H1 (cell line): ENCODE data around the gene SLC24A3. TPM values are rescaled to one million over a fixed set of nuclear protein-coding genes. Genes with fewer than 3 reads are reported as not detected.

Experiments
- CTCF ChIA-PET: fragments of 300-600 bp; sonication (Branson Sonifier 250); formaldehyde crosslinking; loops from one replicate; lab custom pipeline; 2021; ENCODE audit not compliant: partially characterized antibody; lab: Charles Lee
- POLR2A ChIA-PET: fragments of 300-600 bp; sonication (Branson Sonifier 250); formaldehyde crosslinking; loops from one replicate; lab custom pipeline; 2021; ENCODE audit warnings: inconsistent platforms; ENCODE audit not compliant: partially characterized antibody; lab: Charles Lee
- DNase-seq, 2 experiments: peaks; one replicate each; pipeline versions ENCODE4 v3.0.0 to v3.0.0-alpha.2; 2010 to 2022; ENCODE audit warnings: low spot score in 2 of 2, low read depth in 1 of 2, mixed read lengths in 1 of 2
- FAIRE-seq: peaks from 2 replicates; lab custom pipeline; 2011; peaks lifted over from hg19 to GRCh38; lab: Jason Lieb, UNC
- H2AFZ ChIP-seq: 2 replicates; pipeline ENCODE4 v1.8.1; 2012; ENCODE audit warnings: low read length, inconsistent platforms
- H2AK5ac ChIP-seq: 2 replicates; pipeline ENCODE4 v1.6.1; 2013; ENCODE audit warnings: low read depth, low read length
- H2BK120ac ChIP-seq: replicated peaks from 2 replicates; pipeline ENCODE3; 2013; ENCODE audit warnings: low read depth, low read length, inconsistent platforms
- H2BK12ac ChIP-seq: 2 replicates; pipeline ENCODE4 v1.6.1; 2013; ENCODE audit warnings: low read depth, low read length
- H2BK15ac ChIP-seq: 2 replicates; pipeline ENCODE4 v1.6.1; 2013; ENCODE audit warnings: low read length
- H2BK20ac ChIP-seq: 2 replicates; pipeline ENCODE4 v1.6.1; 2013; ENCODE audit warnings: low read length
- H2BK5ac ChIP-seq: 2 replicates; pipeline ENCODE4 v1.6.1; 2013; ENCODE audit warnings: low read depth, low read length
- H3K14ac ChIP-seq: 2 replicates; pipeline ENCODE4 v1.6.1; 2013; ENCODE audit warnings: inconsistent platforms; ENCODE audit not compliant: insufficient read length
- H3K18ac ChIP-seq: 2 replicates; pipeline ENCODE4 v1.6.1; 2013; ENCODE audit warnings: low read length; ENCODE audit errors: extremely low read depth
- H3K23ac ChIP-seq: 2 replicates; pipeline ENCODE4 v1.6.1; 2013; ENCODE audit warnings: inconsistent platforms; ENCODE audit not compliant: insufficient read length
- H3K23me2 ChIP-seq: 2 replicates; pipeline ENCODE4 v1.6.1; 2013; ENCODE audit warnings: low read depth, low read length
- H3K27ac ChIP-seq: 2 replicates; pipeline ENCODE4 v1.6.1; 2011; ENCODE audit warnings: low read depth, low read length, inconsistent platforms
- H3K27me3 ChIP-seq, 4 experiments: replicated peaks in 1 of 4; 1 replicate in 1 of 4; 2 replicates in 3 of 4; pipeline versions ENCODE4 v1.6.1 to v1.8.1; 2011 to 2013; ENCODE audit warnings: low read length in 3 of 4, mild to moderate bottlenecking in 3 of 4, inconsistent platforms in 2 of 4, mixed read lengths in 2 of 4, moderate library complexity in 1 of 4; ENCODE audit not compliant: control insufficient read depth in 3 of 4, insufficient read depth in 3 of 4; ENCODE audit errors: extremely low read depth in 1 of 4
- H3K36me3 ChIP-seq, 4 experiments: 2 replicates each; pipeline versions ENCODE4 v1.6.1 to v1.8.1; 2011 to 2013; ENCODE audit warnings: mild to moderate bottlenecking in 4 of 4, low read length in 3 of 4, moderate library complexity in 2 of 4, control low read depth in 1 of 4, inconsistent platforms in 1 of 4; ENCODE audit not compliant: insufficient read depth in 4 of 4, control insufficient read depth in 2 of 4
- H3K4ac ChIP-seq: replicated peaks from 2 replicates; pipeline ENCODE3; 2013; ENCODE audit warnings: low read length, low read depth, mixed read lengths, inconsistent platforms; ENCODE audit not compliant: insufficient read length
- H3K4me1 ChIP-seq, 4 experiments: replicated peaks in 1 of 4; 1 replicate in 1 of 4; 2 replicates in 3 of 4; pipeline versions ENCODE4 v1.6.1 to v1.8.1; 2011 to 2013; ENCODE audit warnings: low read length in 3 of 4, inconsistent platforms in 2 of 4, mixed read lengths in 1 of 4; ENCODE audit not compliant: insufficient read depth in 4 of 4, control insufficient read depth in 3 of 4
- H3K4me2 ChIP-seq, 2 experiments: 2 replicates each; pipeline versions ENCODE4 v1.6.1 to v1.8.1; 2011 to 2013; ENCODE audit warnings: low read depth in 2 of 2, low read length in 2 of 2, control low read depth in 1 of 2, inconsistent platforms in 1 of 2, mild to moderate bottlenecking in 1 of 2; ENCODE audit not compliant: insufficient read depth in 1 of 2
- H3K4me3 ChIP-seq, 4 experiments: fragments of 200-600, 300-600 bp in 1 of 4; sonication (generic), shearing (Covaris generic), sonication (Bioruptor Twin) in 1 of 4; 2 replicates each; pipeline versions ENCODE4 v1.5.1 to v1.8.1; 2011 to 2016; ENCODE audit warnings: low read length in 4 of 4, low read depth in 3 of 4, control low read depth in 2 of 4, inconsistent platforms in 2 of 4, mild to moderate bottlenecking in 2 of 4, mixed read lengths in 1 of 4, moderate library complexity in 1 of 4; ENCODE audit not compliant: insufficient read depth in 2 of 4; ENCODE audit errors: extremely low read depth in 1 of 4
- H3K56ac ChIP-seq: replicated peaks from 2 replicates; pipeline ENCODE3; 2013; ENCODE audit warnings: low read depth, mild to moderate bottlenecking, mixed read lengths, low read length, inconsistent platforms; ENCODE audit not compliant: insufficient read length
- H3K79me1 ChIP-seq: 2 replicates; pipeline ENCODE4 v1.6.1; 2013; ENCODE audit warnings: low read depth, low read length, control low read depth
- H3K79me2 ChIP-seq, 2 experiments: 2 replicates each; pipeline versions ENCODE4 v1.6.1 to v1.8.1; 2012 to 2013; ENCODE audit warnings: low read length in 2 of 2, mild to moderate bottlenecking in 2 of 2, inconsistent platforms in 1 of 2; ENCODE audit not compliant: insufficient read depth in 2 of 2, control insufficient read depth in 1 of 2
- H3K9ac ChIP-seq, 4 experiments: replicated peaks in 1 of 4; 1 replicate in 1 of 4; 2 replicates in 3 of 4; pipeline versions ENCODE4 v1.6.1 to v1.8.1; 2011 to 2013; ENCODE audit warnings: low read depth in 3 of 4, low read length in 3 of 4, control low read depth in 2 of 4, mild to moderate bottlenecking in 2 of 4, moderate library complexity in 2 of 4, inconsistent platforms in 1 of 4; ENCODE audit errors: extremely low read depth in 1 of 4
- H3K9me3 ChIP-seq, 2 experiments: 2 replicates each; pipeline versions ENCODE4 v1.6.1 to v1.8.1; 2012 to 2013; ENCODE audit warnings: mild to moderate bottlenecking in 2 of 2, moderate library complexity in 2 of 2, control low read depth in 1 of 2, inconsistent platforms in 1 of 2, low read depth in 1 of 2, low read length in 1 of 2, mixed read lengths in 1 of 2; ENCODE audit not compliant: insufficient read depth in 2 of 2
- H4K20me1 ChIP-seq, 2 experiments: replicated peaks in 1 of 2; 2 replicates each; pipeline versions ENCODE3 to v1.8.1; 2011 to 2013; ENCODE audit warnings: inconsistent platforms in 2 of 2, low read length in 2 of 2, mild to moderate bottlenecking in 1 of 2; ENCODE audit not compliant: insufficient read depth in 2 of 2, control insufficient read depth in 1 of 2
- H4K5ac ChIP-seq: 2 replicates; pipeline ENCODE4 v1.6.1; 2013; ENCODE audit warnings: low read length, low read depth, mixed read lengths, inconsistent platforms; ENCODE audit not compliant: insufficient read length
- H4K8ac ChIP-seq: 2 replicates; pipeline ENCODE4 v1.8.0; 2013; ENCODE audit warnings: mild to moderate bottlenecking, moderate library complexity, low read length, inconsistent platforms; ENCODE audit not compliant: insufficient read depth; ENCODE audit errors: extremely low read depth
- H4K91ac ChIP-seq: replicated peaks from 2 replicates; pipeline ENCODE3; 2013; ENCODE audit warnings: low read length, mixed read lengths, inconsistent platforms; ENCODE audit not compliant: insufficient read length
- CEBPB ChIP-seq: IDR thresholded peaks from 2 replicates; pipeline ENCODE4 v1.6.1; 2012; ENCODE audit warnings: low read depth, low read length
- SIRT6 ChIP-seq: IDR thresholded peaks from one replicate; pipeline ENCODE4 v1.7.1; 2012; ENCODE audit warnings: low read length, inconsistent platforms
- WGBS, 2 experiments: shearing (Covaris generic) in 1 of 2; methylation state at CpG; one replicate each; pipeline versions ENCODE4 v1.1.6 to v1.1.7; 2013 to 2015; ENCODE audit warnings: low lambda C conversion rate in 2 of 2, mixed read lengths in 2 of 2, inconsistent platforms in 1 of 2, low coverage in 1 of 2, missing lambda C conversion rate in 1 of 2; ENCODE audit not compliant: insufficient replicate concordance in 2 of 2, insufficient coverage in 1 of 2, insufficient read length in 1 of 2; ENCODE audit errors: extremely low coverage in 1 of 2, missing lambda C conversion rate in 1 of 2; 5-methylcytosine and 5-hydroxymethylcytosine counted together
- polyA plus RNA-seq, 7 experiments: library from polyadenylated mRNA; depleted of rRNA in 3 of 7; stranded (reverse) in 5 of 7; unstranded in 2 of 7; fragments of >200 nt in 5 of 7; fragments of 200-250 nt in 2 of 7; gene quantifications; 1 replicate in 5 of 7; 2 replicates in 1 of 7; 4 replicates in 1 of 7; pipeline versions ENCODE4 v1.2.1 to v1.2.3, GENCODE V29; 2011 to 2013; ENCODE audit warnings: missing spikeins in 2 of 7, mixed read lengths in 2 of 7
- total RNA-seq: library from RNA; stranded (reverse); fragmentation: NEBNext Ultra II Directional; extraction: Animal tissue kit (Norgen Biotek cat#: 25700); gene quantifications from 2 replicates; pipeline ENCODE4 v1.2.1, GENCODE V29; 2021

Gene SLC24A3
- total and polyA plus RNA-seq, 2 of the 8 experiments (the other 6 are each of a cell fraction or from before 2014, with no cell fraction given), result 4.5 to 6.3 TPM

DNA sequence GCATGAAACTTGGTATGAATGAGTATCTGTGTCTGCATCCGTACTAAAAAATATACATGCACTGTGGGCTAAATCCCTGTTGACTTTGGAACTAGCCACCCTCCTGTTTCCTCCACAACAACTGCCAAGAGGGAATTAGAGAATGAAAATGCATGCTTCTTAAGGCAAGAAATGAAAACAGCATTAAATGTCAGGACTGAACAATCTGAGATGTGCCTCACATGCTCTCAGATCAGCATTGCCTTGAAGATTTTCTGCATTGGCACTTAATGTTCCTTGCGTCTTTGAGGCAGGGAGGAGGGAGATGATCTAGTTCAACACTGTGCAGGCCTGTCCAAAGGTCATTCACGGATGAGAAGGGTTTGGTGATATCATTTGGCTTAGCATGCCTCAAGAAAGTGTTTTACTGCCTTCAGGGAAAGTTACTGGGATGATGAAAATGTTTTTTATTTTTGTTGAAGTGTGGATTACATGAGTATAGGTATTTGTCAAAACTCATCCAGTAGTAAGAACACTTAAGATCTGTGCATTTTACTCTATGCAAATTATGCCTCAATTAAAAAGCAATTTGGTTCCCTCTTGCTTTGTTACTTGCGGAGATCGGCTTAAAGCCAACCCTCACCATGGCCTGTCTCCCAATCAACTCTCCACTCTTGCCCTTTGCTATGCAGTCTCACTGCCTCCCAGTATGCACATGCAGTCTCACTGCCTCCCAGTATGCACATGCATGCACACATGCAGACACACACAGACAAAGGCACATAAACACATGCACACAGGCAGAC lies 498.1 kb downstream of the SLC24A3 start:
- Histone ChIP-seq H4K8ac (no peak overlapping the region), H3K79me1 (no peaks in the 10 kb centered on the region), H2AK5ac (no peak overlapping the region), H3K23ac (no peak overlapping the region), H3K9me3 (no peaks in the 10 kb centered on the region), H3K56ac (no peak overlapping the region), H2BK20ac (no peak overlapping the region), H3K79me2 (no peaks in the 10 kb centered on the region), H2BK15ac (no peak overlapping the region), H2BK5ac (no peak overlapping the region; the same call in 1 of the 2 replicates), H3K36me3 (no peaks in the 10 kb centered on the region; a peak in 1 of 8 replicates), H3K27ac (no peak overlapping the region), H3K4ac (no peak overlapping the region), H3K4me1 (peaks cover 0 to 3% (median 0%) of the 10 kb centered on the region in 4 experiments; a peak in 2 of 7 replicates), H4K20me1 (peaks cover 0 to 5% of the 10 kb centered on the region in 2 experiments), H3K4me3 (no peak overlapping the region), H3K9ac (no peak overlapping the region), H2BK12ac (no peak overlapping the region), H2BK120ac (no peak overlapping the region), H2AFZ (no peak overlapping the region), H3K4me2 (no peak overlapping the region), H3K27me3 (no peaks in the 10 kb centered on the region), H3K23me2 (no peaks in the 10 kb centered on the region), H3K18ac (no peak overlapping the region), H4K91ac (no peak overlapping the region), H4K5ac (no peak overlapping the region), H3K14ac (no peak overlapping the region)
- ChIA-PET CTCF (interaction anchor here (2.3 kb wide), 1 partner anchor 17 kb away, joined by 6 read pairs; no protein-coding TSS in a partner anchor), POLR2A (no interaction called here)
- FAIRE-seq, result no peak
- TF ChIP-seq SIRT6, result no peak
- no peak for TF ChIP-seq CEBPB
- DNase-seq, result no peak
- WGBS, 2 experiments, result 94% methylated on average over 5 of the region's 5 CpGs; no CpG with 5 or more reads in 1 of the 2 experiments
